NT2/D1 (cell line): Measurements from ENCODE around the gene ZFP36L2.

Experiments used
- DNase-seq: peaks from one replicate; pipeline ENCODE4 v3.0.0-alpha.2; 2011; ENCODE audit warnings: low read depth, low spot score
- H3K27me3 ChIP-seq: 2 replicates; pipeline ENCODE4 v1.6.0; 2011; ENCODE audit warnings: mild to moderate bottlenecking; ENCODE audit not compliant: insufficient read length, insufficient read depth
- H3K36me3 ChIP-seq: 2 replicates; pipeline ENCODE4 v1.6.1; 2011; ENCODE audit warnings: mild to moderate bottlenecking, low read length, mixed read lengths; ENCODE audit not compliant: insufficient read depth, insufficient read length
- H3K4me1 ChIP-seq: 2 replicates; pipeline ENCODE4 v1.5.1; 2011; ENCODE audit not compliant: insufficient read depth, insufficient read length
- H3K4me3 ChIP-seq: 2 replicates; pipeline ENCODE4 v1.5.1; 2011; ENCODE audit warnings: low read depth; ENCODE audit not compliant: insufficient read length
- H3K9ac ChIP-seq: 2 replicates; pipeline ENCODE4 v1.6.0; 2011; ENCODE audit warnings: low read depth; ENCODE audit not compliant: insufficient read length
- H3K9me3 ChIP-seq: 2 replicates; pipeline ENCODE4 v1.5.1; 2011; ENCODE audit warnings: mild to moderate bottlenecking, low read length; ENCODE audit not compliant: insufficient read depth
- SUZ12 ChIP-seq: IDR thresholded peaks from 2 replicates; pipeline ENCODE4 v1.6.1; 2011; ENCODE audit not compliant: insufficient read length, insufficient read depth; ENCODE audit errors: extremely low read depth
- YY1 ChIP-seq: IDR thresholded peaks from 2 replicates; pipeline ENCODE4 v1.6.1; 2011; ENCODE audit not compliant: insufficient read length, insufficient read depth
- ZNF274 ChIP-seq: IDR thresholded peaks from 2 replicates; pipeline ENCODE4 v1.6.1; 2011; ENCODE audit warnings: mild to moderate bottlenecking, low read depth, low read length

The ZFP36L2 gene

GRCh38 chr2:43241558-43241957 lies 15.2 kb upstream of the ZFP36L2 start:
- peaks cover 3% of the 10 kb centered on the region for H3K36me3 ChIP-seq
- no peak for DNase-seq

GRCh38 chr2:43240766-43241150 lies 14.4 kb upstream of the ZFP36L2 start:
- no peak overlapping the region for H3K4me3 ChIP-seq
- DNase-seq = no peak
- no peaks in the 10 kb centered on the region for H3K9me3 ChIP-seq
- peaks cover 3% of the 10 kb centered on the region for H3K36me3 ChIP-seq
- no peaks in the 10 kb centered on the region for H3K4me1 ChIP-seq
- no peaks in the 10 kb centered on the region for H3K27me3 ChIP-seq
- TF ChIP-seq SUZ12 (no peak), ZNF274 (no peak), YY1 (no peak)
- H3K9ac ChIP-seq = no peak overlapping the region

More at GRCh38 chr2:43241558-43241957, 15.2 kb upstream of the ZFP36L2 start:
- Histone ChIP-seq H3K4me1 (no peaks in the 10 kb centered on the region), H3K4me3 (no peak overlapping the region), H3K9ac (no peak overlapping the region), H3K27me3 (no peaks in the 10 kb centered on the region), H3K9me3 (no peaks in the 10 kb centered on the region)
- TF ChIP-seq ZNF274 = no peak
- no peak for TF ChIP-seq SUZ12
- no peak for TF ChIP-seq YY1

- TF ChIP-seq SUZ12 (no peak), ZNF274 (no peak), YY1 (no peak)
- no peak for DNase-seq
- Histone ChIP-seq H3K9ac (no peak overlapping the region), H3K36me3 (peaks cover 3% of the 10 kb centered on the region), H3K27me3 (no peaks in the 10 kb centered on the region), H3K4me3 (no peak overlapping the region), H3K9me3 (no peaks in the 10 kb centered on the region), H3K4me1 (no peaks in the 10 kb centered on the region)
These were observed 13.8 kb upstream of the ZFP36L2 start for GRCh38 chr2:43239981-43240765.

GRCh38 chr2:43238813-43239212 lies 12.4 kb upstream of the ZFP36L2 start:
- no peaks in the 10 kb centered on the region for H3K9me3 ChIP-seq
- H3K4me3 ChIP-seq = no peak overlapping the region
- H3K9ac ChIP-seq = no peak overlapping the region
- no peak for DNase-seq
- no peaks in the 10 kb centered on the region for H3K27me3 ChIP-seq
- H3K36me3 ChIP-seq = no peaks in the 10 kb centered on the region
- no peaks in the 10 kb centered on the region for H3K4me1 ChIP-seq
- no peak for TF ChIP-seq YY1
- TF ChIP-seq SUZ12 = no peak
- TF ChIP-seq ZNF274 = no peak

GRCh38 chr2:43238176-43238575 lies 11.8 kb upstream of the ZFP36L2 start:
- Histone ChIP-seq H3K4me1 (no peaks in the 10 kb centered on the region), H3K36me3 (no peaks in the 10 kb centered on the region), H3K9ac (no peak overlapping the region), H3K27me3 (no peaks in the 10 kb centered on the region), H3K4me3 (no peak overlapping the region), H3K9me3 (no peaks in the 10 kb centered on the region)
- TF ChIP-seq YY1 (no peak), ZNF274 (no peak)
- no peak for DNase-seq

GRCh38 chr2:43233218-43234212 lies 7.1 kb upstream of the ZFP36L2 start:
- H3K4me3 ChIP-seq = no peak overlapping the region
- peak overlapping the region; percentile 16 for H3K9ac ChIP-seq
- H3K4me1 ChIP-seq = peaks cover 4% of the 10 kb centered on the region
- no peak for TF ChIP-seq ZNF274
- no peak for TF ChIP-seq SUZ12
- no peak for TF ChIP-seq YY1
- no peaks in the 10 kb centered on the region for H3K9me3 ChIP-seq
- no peak for DNase-seq
- peaks cover 14% of the 10 kb centered on the region for H3K36me3 ChIP-seq
- H3K27me3 ChIP-seq = no peaks in the 10 kb centered on the region

- no peak overlapping the region for H3K4me3 ChIP-seq
- no peak for DNase-seq
- H3K4me1 ChIP-seq = peaks cover 8% of the 10 kb centered on the region
- H3K27me3 ChIP-seq = no peaks in the 10 kb centered on the region
- H3K9me3 ChIP-seq = no peaks in the 10 kb centered on the region
- H3K9ac ChIP-seq = no peak overlapping the region
- peaks cover 14% of the 10 kb centered on the region for H3K36me3 ChIP-seq
- TF ChIP-seq SUZ12 (no peak), YY1 (no peak), ZNF274 (no peak)
These were observed 4.8 kb upstream of the ZFP36L2 start for GRCh38 chr2:43230951-43231827.
